OCI-LY1 (cell line): ENCODE data around the gene CARS1.

Source experiments
- H2AFZ ChIP-seq: fragments of 200-600 bp; sonication (generic), shearing (Covaris generic); 2 replicates; pipeline ENCODE4 v1.6.0; 2014; ENCODE audit warnings: antibody characterized with exemption, mild to moderate bottlenecking, low read length
- H3F3A ChIP-seq: fragments of 200-600 bp; sonication (generic), shearing (Covaris generic); 2 replicates; pipeline ENCODE4 v1.6.0; 2014; ENCODE audit warnings: mild to moderate bottlenecking, antibody characterized with exemption, low read length, moderate library complexity; ENCODE audit not compliant: insufficient read depth
- H3K27ac ChIP-seq: fragments of 200-600 bp; sonication (generic); 2 replicates; pipeline ENCODE4 v1.5.1; 2014; ENCODE audit warnings: low read length, mixed run types, mild to moderate bottlenecking, low read depth; ENCODE audit not compliant: poor library complexity, severe bottlenecking
- H3K27me3 ChIP-seq: fragments of 200-600 bp; sonication (generic); 2 replicates; pipeline ENCODE4 v1.6.0; 2014; ENCODE audit warnings: antibody characterized with exemption, mild to moderate bottlenecking, low read length, moderate library complexity; ENCODE audit not compliant: insufficient read depth
- H3K36me3 ChIP-seq: fragments of 200-600 bp; sonication (generic); 2 replicates; pipeline ENCODE4 v1.6.1; 2014; ENCODE audit warnings: mild to moderate bottlenecking, antibody characterized with exemption, low read length, moderate library complexity, mixed read lengths; ENCODE audit not compliant: insufficient read depth
- H3K4me1 ChIP-seq: fragments of 200-600 bp; sonication (generic); 2 replicates; pipeline ENCODE4 v1.5.1; 2014; ENCODE audit warnings: mild to moderate bottlenecking, low read length, moderate library complexity; ENCODE audit not compliant: insufficient read depth, severe bottlenecking
- H3K4me2 ChIP-seq: fragments of 200-600 bp; sonication (generic), shearing (Covaris generic); 2 replicates; pipeline ENCODE4 v1.6.1; 2014; ENCODE audit warnings: low read length
- H3K4me3 ChIP-seq: fragments of 200-600 bp; sonication (generic); 2 replicates; pipeline ENCODE4 v1.5.1; 2014; ENCODE audit warnings: low read length, low read depth, mild to moderate bottlenecking, mixed read lengths; ENCODE audit not compliant: poor library complexity, severe bottlenecking
- H3K79me2 ChIP-seq: fragments of 200-600 bp; shearing (Covaris generic); 2 replicates; pipeline ENCODE4 v1.6.1; 2016; ENCODE audit warnings: mixed run types, low read length, mixed read lengths; ENCODE audit not compliant: insufficient read depth
- H3K9ac ChIP-seq: fragments of 200-600 bp; sonication (generic), shearing (Covaris generic); 2 replicates; pipeline ENCODE4 v1.6.1; 2014; ENCODE audit warnings: mild to moderate bottlenecking, low read length, mixed read lengths
- H3K9me2 ChIP-seq: fragments of 200-600 bp; sonication (generic), shearing (Covaris generic); 2 replicates; pipeline ENCODE4 v1.6.1; 2014; ENCODE audit warnings: low read depth, mild to moderate bottlenecking, low read length, mixed read lengths
- H3K9me3 ChIP-seq: fragments of 200-600 bp; shearing (Covaris generic); 2 replicates; pipeline ENCODE4 v1.6.1; 2014; ENCODE audit warnings: low read length, mixed read lengths
- H4K20me1 ChIP-seq: fragments of 200-600 bp; sonication (generic), shearing (Covaris generic); 2 replicates; pipeline ENCODE4 v1.6.0; 2016; ENCODE audit warnings: mild to moderate bottlenecking, low read length; ENCODE audit not compliant: insufficient read depth
- CTCF ChIP-seq: fragments of 200-600 bp; sonication (generic), shearing (Covaris generic); IDR thresholded peaks from 2 replicates; pipeline ENCODE4 v1.5.1; 2017; ENCODE audit warnings: mild to moderate bottlenecking, antibody characterized with exemption, low read length, moderate library complexity, mixed read lengths
- EZH2 ChIP-seq: fragments of 200-600 bp; sonication (generic), shearing (Covaris generic); IDR thresholded peaks from 2 replicates; pipeline ENCODE4 v1.8.0; 2017; ENCODE audit warnings: borderline replicate concordance, mixed run types, mild to moderate bottlenecking, antibody characterized with exemption, low read length, moderate library complexity, mixed read lengths

The CARS1 gene

GRCh38 chr11:3014057-3014938, 42.9 kb downstream of the CARS1 start:
- H3K9me3 ChIP-seq = no peaks in the 10 kb centered on the region
- no peak overlapping the region for H3K4me3 ChIP-seq
- peaks cover 73% of the 10 kb centered on the region for H3K36me3 ChIP-seq
- H3K27ac ChIP-seq = no peak overlapping the region
- no peaks in the 10 kb centered on the region for H3K27me3 ChIP-seq
- H4K20me1 ChIP-seq = no peaks in the 10 kb centered on the region
- no peak overlapping the region for H3K4me2 ChIP-seq
- TF ChIP-seq EZH2 = no peak
- TF ChIP-seq CTCF = no peak
- H3K9ac ChIP-seq = no peak overlapping the region
- H3F3A ChIP-seq = no peaks in the 10 kb centered on the region
- no peak overlapping the region for H2AFZ ChIP-seq
- H3K9me2 ChIP-seq = no peaks in the 10 kb centered on the region
- H3K4me1 ChIP-seq = no peaks in the 10 kb centered on the region
- no peaks in the 10 kb centered on the region for H3K79me2 ChIP-seq

GRCh38 chr11:3011891-3012885, 45.0 kb downstream of the CARS1 start:
- no peak overlapping the region for H3K9ac ChIP-seq
- no peak overlapping the region for H3K27ac ChIP-seq
- no peaks in the 10 kb centered on the region for H3F3A ChIP-seq
- no peaks in the 10 kb centered on the region for H3K9me3 ChIP-seq
- H3K79me2 ChIP-seq = no peaks in the 10 kb centered on the region
- H3K4me2 ChIP-seq = no peak overlapping the region
- H3K9me2 ChIP-seq = no peaks in the 10 kb centered on the region
- H2AFZ ChIP-seq = no peak overlapping the region
- H3K27me3 ChIP-seq = no peaks in the 10 kb centered on the region
- no peaks in the 10 kb centered on the region for H4K20me1 ChIP-seq
- no peak for TF ChIP-seq CTCF
- no peak for TF ChIP-seq EZH2
- H3K36me3 ChIP-seq = peaks cover 58% of the 10 kb centered on the region
- no peaks in the 10 kb centered on the region for H3K4me1 ChIP-seq
- H3K4me3 ChIP-seq = no peak overlapping the region

- Histone ChIP-seq H3K27ac (no peak overlapping the region), H3K4me3 (no peak overlapping the region), H3K9me2 (no peaks in the 10 kb centered on the region), H3K79me2 (no peaks in the 10 kb centered on the region), H4K20me1 (no peaks in the 10 kb centered on the region), H3K36me3 (peaks cover 47% of the 10 kb centered on the region), H2AFZ (no peak overlapping the region), H3K4me2 (no peak overlapping the region), H3K9ac (no peak overlapping the region), H3K4me1 (no peaks in the 10 kb centered on the region), H3F3A (no peaks in the 10 kb centered on the region), H3K27me3 (no peaks in the 10 kb centered on the region), H3K9me3 (no peaks in the 10 kb centered on the region)
- TF ChIP-seq EZH2 (no peak), CTCF (no peak)
These were observed 46.5 kb downstream of the CARS1 start for GRCh38 chr11:3010521-3011275.
